Measurements from ENCODE around the gene RNF157. TPM values are rescaled to one million over a fixed set of nuclear protein-coding genes. Genes with fewer than 3 reads are reported as not detected.
"Not testable (repeated sequence)": the region's sequence is repeated elsewhere in the genome, so short reads cannot be mapped to it uniquely, and the experiment has no call there.

Gene RNF157
- total RNA-seq, 1 donor from 2014 or later = 54.0 TPM

DNA sequence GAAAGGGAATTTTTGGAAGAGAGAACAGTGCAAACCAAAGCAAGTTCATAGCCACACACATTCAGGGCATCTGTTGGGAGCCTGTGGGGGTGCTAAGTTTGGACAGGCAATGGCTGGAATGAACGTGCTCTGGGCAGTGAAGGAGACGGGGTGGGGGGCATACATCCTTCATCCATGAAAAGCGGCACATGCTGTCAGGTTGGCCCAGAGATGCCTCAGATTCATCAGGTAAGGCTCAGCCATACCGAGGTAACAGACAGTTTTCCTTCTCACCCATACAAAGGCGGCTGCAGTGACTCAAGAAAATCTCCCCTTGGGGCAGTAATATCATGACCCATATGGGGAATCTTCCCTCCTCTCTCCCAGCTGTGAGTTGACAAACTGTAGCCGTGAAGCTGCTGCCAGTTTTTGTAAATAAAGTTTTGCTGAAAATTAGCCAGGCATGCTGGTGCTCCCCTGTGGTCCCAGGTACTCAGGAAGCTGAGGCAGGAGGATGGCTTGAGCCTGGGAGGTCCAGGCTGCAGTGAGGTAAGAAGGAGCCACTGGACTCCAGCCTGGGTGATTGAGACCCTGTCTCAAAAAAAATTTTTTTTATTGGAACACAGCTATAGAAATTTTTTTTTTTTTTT lies 15.6 kb upstream of the RNF157 start:
- Mint-ChIP-seq H3K4me3 (no peak overlapping the region), H3K4me1 (peaks cover 36% of the 10 kb centered on the region), H3K27ac (ENCODE audit: unreplicated experiment) (no peak overlapping the region), H3K9me3 (peaks cover 3% of the 10 kb centered on the region), H3K27me3 (ENCODE audit: low read depth) (no peaks in the 10 kb centered on the region), H3K36me3 (ENCODE audit: low read depth) (no peaks in the 10 kb centered on the region)
- TF ChIP-seq, protein P1, sequence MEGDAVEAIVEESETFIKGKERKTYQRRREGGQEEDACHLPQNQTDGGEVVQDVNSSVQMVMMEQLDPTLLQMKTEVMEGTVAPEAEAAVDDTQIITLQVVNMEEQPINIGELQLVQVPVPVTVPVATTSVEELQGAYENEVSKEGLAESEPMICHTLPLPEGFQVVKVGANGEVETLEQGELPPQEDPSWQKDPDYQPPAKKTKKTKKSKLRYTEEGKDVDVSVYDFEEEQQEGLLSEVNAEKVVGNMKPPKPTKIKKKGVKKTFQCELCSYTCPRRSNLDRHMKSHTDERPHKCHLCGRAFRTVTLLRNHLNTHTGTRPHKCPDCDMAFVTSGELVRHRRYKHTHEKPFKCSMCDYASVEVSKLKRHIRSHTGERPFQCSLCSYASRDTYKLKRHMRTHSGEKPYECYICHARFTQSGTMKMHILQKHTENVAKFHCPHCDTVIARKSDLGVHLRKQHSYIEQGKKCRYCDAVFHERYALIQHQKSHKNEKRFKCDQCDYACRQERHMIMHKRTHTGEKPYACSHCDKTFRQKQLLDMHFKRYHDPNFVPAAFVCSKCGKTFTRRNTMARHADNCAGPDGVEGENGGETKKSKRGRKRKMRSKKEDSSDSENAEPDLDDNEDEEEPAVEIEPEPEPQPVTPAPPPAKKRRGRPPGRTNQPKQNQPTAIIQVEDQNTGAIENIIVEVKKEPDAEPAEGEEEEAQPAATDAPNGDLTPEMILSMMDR (conservative IDR thresholded peaks at IDR 0.05) = no peak
- DNase-seq (ENCODE audit: low read depth, low spot score) = no peak

DNA sequence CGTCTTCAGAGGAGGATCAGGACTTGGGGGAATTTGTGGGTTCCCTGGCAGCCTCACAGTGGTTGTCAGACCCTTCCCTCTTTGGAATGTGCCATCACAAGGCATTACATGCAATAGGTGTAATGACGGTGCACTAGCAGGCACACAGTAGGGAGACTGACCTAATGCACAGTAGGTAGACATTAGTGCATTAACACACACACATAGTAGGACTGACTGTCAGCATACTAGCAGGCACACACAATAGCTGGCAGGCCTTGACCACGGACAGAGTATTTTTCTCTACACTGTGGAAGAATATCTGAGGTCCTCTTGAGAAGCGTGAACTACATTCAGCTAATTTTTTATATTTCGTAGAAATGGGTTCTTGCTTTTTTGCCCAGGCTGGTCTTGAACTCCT lies 14.0 kb upstream of the RNF157 start:
- TF ChIP-seq, protein P1 (conservative IDR thresholded peaks at IDR 0.05) = no peak
- Mint-ChIP-seq H3K9me3 (peaks cover 3% of the 10 kb centered on the region), H3K27me3 (ENCODE audit: low read depth) (no peaks in the 10 kb centered on the region), H3K4me3 (no peak overlapping the region), H3K27ac (ENCODE audit: unreplicated experiment) (peak overlapping the region; percentile 63), H3K4me1 (peaks cover 28% of the 10 kb centered on the region), H3K36me3 (ENCODE audit: low read depth) (no peaks in the 10 kb centered on the region)
- no peak for DNase-seq (ENCODE audit: low read depth, low spot score)

DNA sequence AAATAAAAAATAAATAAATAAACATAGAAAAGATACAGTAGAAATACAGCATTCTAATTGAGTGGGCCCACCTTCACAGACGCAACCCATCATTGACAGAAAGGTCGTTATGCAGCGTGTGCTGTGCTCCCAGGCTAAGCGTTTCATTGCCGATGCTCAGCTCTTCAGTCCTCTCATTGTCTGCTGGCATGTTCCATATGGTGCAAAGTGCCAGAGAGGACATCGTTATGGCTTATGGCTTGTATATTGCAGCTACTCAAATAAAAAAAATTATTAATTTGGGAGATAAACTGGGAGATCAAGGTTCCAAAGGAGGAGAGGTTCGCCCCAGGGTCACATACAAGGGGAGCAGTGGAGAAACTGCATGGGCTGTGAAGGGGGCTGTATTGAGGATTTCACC lies 13.5 kb upstream of the RNF157 start:
- H3K4me1 Mint-ChIP-seq = peaks cover 26% of the 10 kb centered on the region
- no peaks in the 10 kb centered on the region for H3K36me3 Mint-ChIP-seq (ENCODE audit: low read depth)
- H3K27ac Mint-ChIP-seq (ENCODE audit: unreplicated experiment) = peak overlapping the region; percentile 63
- peaks cover 3% of the 10 kb centered on the region for H3K9me3 Mint-ChIP-seq
- H3K27me3 Mint-ChIP-seq (ENCODE audit: low read depth) = no peaks in the 10 kb centered on the region
- TF ChIP-seq, protein P1 (conservative IDR thresholded peaks at IDR 0.05) = no peak
- no peak overlapping the region for H3K4me3 Mint-ChIP-seq
- no peak for DNase-seq (ENCODE audit: low read depth, low spot score)

DNA sequence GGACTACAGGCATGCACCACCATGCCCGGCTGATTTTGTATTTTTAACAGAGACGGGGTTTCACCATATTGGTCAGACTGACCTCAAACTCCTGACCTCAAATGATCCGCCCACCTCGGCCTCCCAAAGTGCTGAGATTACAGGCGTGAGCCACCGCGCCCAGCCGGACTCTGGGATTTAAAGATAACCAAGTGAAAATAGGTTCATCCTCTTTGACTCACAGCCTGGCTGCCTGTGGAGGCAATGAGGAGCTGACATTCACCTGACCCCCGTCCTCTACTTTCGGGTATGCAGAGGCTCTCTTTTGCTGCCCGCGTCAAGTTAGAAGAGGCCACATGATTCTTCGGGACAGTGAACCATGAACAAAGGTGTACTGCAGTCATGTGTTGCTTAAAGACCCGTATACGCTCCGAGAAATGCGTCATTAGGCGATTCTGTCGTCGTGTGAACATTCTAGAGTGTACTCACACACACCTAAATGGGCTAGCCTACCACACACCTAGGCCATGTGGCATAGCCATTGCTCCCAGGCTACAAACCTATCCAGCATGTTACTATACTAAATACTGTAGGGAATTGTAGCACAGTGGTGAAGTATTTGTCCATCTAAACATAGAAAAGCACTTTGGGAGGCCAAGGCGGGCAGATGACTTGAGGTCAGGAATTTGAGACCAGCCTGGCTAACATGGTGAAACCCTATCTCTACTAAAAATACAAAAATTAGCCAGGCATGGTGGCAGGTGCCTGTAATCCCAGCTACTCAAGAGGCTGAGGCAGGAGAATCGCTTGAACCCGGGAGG lies 12.9 kb upstream of the RNF157 start:
- not testable (repeated sequence) for H3K36me3 Mint-ChIP-seq (ENCODE audit: low read depth); H3K27ac Mint-ChIP-seq (ENCODE audit: unreplicated experiment); DNase-seq (ENCODE audit: low read depth, low spot score); H3K4me3 Mint-ChIP-seq; H3K27me3 Mint-ChIP-seq (ENCODE audit: low read depth); H3K9me3 Mint-ChIP-seq
- peaks cover 19% of the 10 kb centered on the region for H3K4me1 Mint-ChIP-seq

DNA sequence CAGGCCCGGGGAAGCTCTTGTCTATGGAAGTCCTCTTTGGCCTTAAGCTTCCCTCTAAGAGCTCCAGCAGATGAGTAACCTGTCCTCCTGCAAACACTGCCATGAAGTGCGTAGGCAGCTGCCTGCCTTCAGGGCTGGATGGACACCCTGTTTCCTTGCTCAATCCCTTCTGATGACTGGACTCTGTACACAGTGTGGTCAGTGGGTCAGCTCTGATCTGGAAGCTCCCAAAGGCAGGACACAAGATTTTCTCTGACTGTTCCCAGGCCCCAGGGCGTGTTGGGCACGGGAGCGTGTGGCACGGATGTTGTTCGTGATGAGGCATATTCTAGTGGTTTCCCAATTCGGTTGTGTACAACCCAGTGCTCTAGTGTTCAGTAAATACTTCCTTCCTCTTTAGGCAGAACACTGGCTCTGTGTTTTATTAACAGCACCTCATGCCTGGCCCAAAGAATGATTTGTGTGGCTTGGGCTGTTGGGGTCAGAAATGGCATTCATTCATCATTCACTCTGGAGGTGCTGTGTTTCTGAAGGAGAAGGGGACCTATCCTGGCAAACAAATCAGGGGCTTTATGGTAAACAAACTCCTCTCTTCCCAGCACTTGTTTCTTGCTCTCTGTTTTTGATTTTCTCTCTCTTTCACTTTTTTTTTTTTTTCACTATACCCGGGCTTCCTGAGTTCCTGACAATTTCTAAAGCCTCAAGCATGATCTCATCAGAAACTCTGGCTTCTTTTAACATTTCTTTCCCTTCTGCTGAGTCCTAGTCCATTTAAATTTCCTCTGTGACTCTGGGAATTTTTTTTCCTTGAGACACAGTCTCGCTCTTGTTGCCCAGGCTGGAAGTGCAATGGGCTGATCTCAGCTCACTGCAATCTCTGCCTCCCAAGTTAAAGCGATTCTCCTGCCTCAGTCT lies 12.0 kb upstream of the RNF157 start:
- Mint-ChIP-seq H3K36me3 (ENCODE audit: low read depth) (no peaks in the 10 kb centered on the region), H3K27ac (ENCODE audit: unreplicated experiment) (peak overlapping the region; percentile 76), H3K4me1 (peaks cover 19% of the 10 kb centered on the region), H3K27me3 (ENCODE audit: low read depth) (no peaks in the 10 kb centered on the region), H3K9me3 (peaks cover 3% of the 10 kb centered on the region), H3K4me3 (no peak overlapping the region)
- TF ChIP-seq, protein P1 (conservative IDR thresholded peaks at IDR 0.05) = no peak
- no peak for DNase-seq (ENCODE audit: low read depth, low spot score)
